Naive B cell (primary cell): Measurements from ENCODE around the gene CELF2. TPM values are rescaled to one million over a fixed set of nuclear protein-coding genes. Genes with fewer than 3 reads are reported as not detected.
A peak's percentile ranks its signal among the peaks of the same experiment; 100 is the strongest.

Experiments
- ATAC-seq, 2 donors: fragments of 150-1000 bp; cut with Tn5 transposase; 2 replicates each; pipeline ENCODE4 v1.10.0; 2021; ENCODE audit warnings: low read depth in 2 of 2, mild to moderate bottlenecking in 2 of 2, moderate library complexity in 2 of 2
- DNase-seq: peaks from one replicate; pipeline ENCODE4 v3.0.0; 2022
- H3K27ac Mint-ChIP-seq, 6 donors: one replicate each; pipeline ENCODE4 v1.8.0; 2020 to 2022; ENCODE audit warnings: mild to moderate bottlenecking in 6 of 6, mixed read lengths in 6 of 6, moderate library complexity in 5 of 6, inconsistent platforms in 2 of 6
- H3K27me3 Mint-ChIP-seq, 3 donors: one replicate each; pipeline ENCODE4 v1.8.0; 2021 to 2022; ENCODE audit warnings: mixed read lengths in 3 of 3, mild to moderate bottlenecking in 1 of 3
- H3K36me3 Mint-ChIP-seq, 2 donors: one replicate each; pipeline ENCODE4 v1.8.0; 2020 to 2022; ENCODE audit warnings: mixed read lengths in 2 of 2, inconsistent platforms in 1 of 2, mild to moderate bottlenecking in 1 of 2
- H3K4me1 Mint-ChIP-seq, 3 donors: one replicate each; pipeline ENCODE4 v1.8.0; 2020 to 2022; ENCODE audit warnings: mixed read lengths in 3 of 3, inconsistent platforms in 1 of 3, mild to moderate bottlenecking in 1 of 3, moderate library complexity in 1 of 3
- H3K4me3 Mint-ChIP-seq, 8 donors: one replicate each; pipeline ENCODE4 v1.8.0; 2020 to 2022; ENCODE audit warnings: mild to moderate bottlenecking in 8 of 8, mixed read lengths in 8 of 8, moderate library complexity in 8 of 8, inconsistent platforms in 2 of 8
- H3K9me3 Mint-ChIP-seq, 7 donors: one replicate each; pipeline ENCODE4 v1.8.0; 2020 to 2022; ENCODE audit warnings: mixed read lengths in 7 of 7, mild to moderate bottlenecking in 5 of 7, inconsistent platforms in 2 of 7, moderate library complexity in 1 of 7
- polyA plus RNA-seq, 6 donors: library from polyadenylated mRNA; unstranded; fragments of 300-500 nt; fragmentation: Illumina TruSeq; gene quantifications; one replicate each; pipeline ENCODE4 v1.2.3, GENCODE V29; 2021; ENCODE audit warnings: low read depth in 6 of 6

CELF2 gene
- polyA plus RNA-seq, 6 donors from 2014 or later = 127 to 186 (median 141) TPM

GRCh38 chr10:11284291-11285085 is 266.8 kb downstream of the CELF2 start:
- peaks cover 0 to 9% (median 5%) of the 10 kb centered on the region in 3 donors for H3K4me1 Mint-ChIP-seq
- no peak overlapping the region for H3K4me3 Mint-ChIP-seq
- no peaks in the 10 kb centered on the region for H3K9me3 Mint-ChIP-seq
- H3K27me3 Mint-ChIP-seq = no peaks in the 10 kb centered on the region
- ATAC-seq = no peak
- peaks cover 17 to 18% of the 10 kb centered on the region in 2 donors for H3K36me3 Mint-ChIP-seq
- DNase-seq = no peak
- no peak overlapping the region for H3K27ac Mint-ChIP-seq

- Mint-ChIP-seq H3K4me3 (no peak overlapping the region), H3K36me3 (peaks cover 16 to 21% of the 10 kb centered on the region in 2 donors), H3K27me3 (no peaks in the 10 kb centered on the region), H3K27ac (no peak overlapping the region), H3K4me1 (peaks cover 0 to 6% (median 0%) of the 10 kb centered on the region in 3 donors), H3K9me3 (no peaks in the 10 kb centered on the region)
- ATAC-seq (no peak), DNase-seq (no peak)
Observed at GRCh38 chr10:11285171-11285570, 267.5 kb downstream of the CELF2 start.

DNA sequence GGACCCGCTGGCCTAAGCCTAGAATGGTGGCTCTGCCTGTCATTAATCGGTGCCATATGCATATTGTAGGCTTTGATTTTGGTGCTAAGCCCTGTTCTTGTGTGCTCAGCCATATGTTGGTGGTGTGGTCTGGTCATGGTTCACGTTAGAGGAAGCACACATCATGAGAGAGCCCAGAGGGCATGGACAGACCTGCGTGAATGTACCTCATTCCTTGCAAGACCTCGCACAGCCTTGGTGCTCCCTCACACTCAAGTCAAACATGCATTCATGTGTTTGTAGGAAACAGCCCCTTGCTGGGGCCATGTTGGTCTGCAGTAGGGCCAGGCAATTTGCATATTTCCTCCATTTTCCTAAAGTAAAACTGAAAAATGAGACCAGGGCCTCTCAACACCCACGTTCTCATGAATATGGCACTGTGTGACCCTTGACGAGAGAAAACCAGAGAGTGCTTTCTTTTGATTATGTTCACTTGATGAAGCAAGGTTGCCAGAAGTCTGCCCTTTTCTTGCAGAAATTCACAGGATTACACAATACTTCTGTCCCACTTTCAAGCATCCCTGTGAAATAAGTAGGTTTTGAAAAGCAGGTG is 268.7 kb downstream of the CELF2 start:
- no peaks in the 10 kb centered on the region for H3K9me3 Mint-ChIP-seq
- no peak for DNase-seq
- H3K27me3 Mint-ChIP-seq = no peaks in the 10 kb centered on the region
- peak overlapping the region in 2 of 6 donors; percentile 57 to 59 for H3K27ac Mint-ChIP-seq
- no peak overlapping the region for H3K4me3 Mint-ChIP-seq
- ATAC-seq = no peak
- peaks cover 9 to 19% of the 10 kb centered on the region in 2 donors for H3K36me3 Mint-ChIP-seq
- peaks cover 0 to 6% (median 0%) of the 10 kb centered on the region in 3 donors for H3K4me1 Mint-ChIP-seq

DNA sequence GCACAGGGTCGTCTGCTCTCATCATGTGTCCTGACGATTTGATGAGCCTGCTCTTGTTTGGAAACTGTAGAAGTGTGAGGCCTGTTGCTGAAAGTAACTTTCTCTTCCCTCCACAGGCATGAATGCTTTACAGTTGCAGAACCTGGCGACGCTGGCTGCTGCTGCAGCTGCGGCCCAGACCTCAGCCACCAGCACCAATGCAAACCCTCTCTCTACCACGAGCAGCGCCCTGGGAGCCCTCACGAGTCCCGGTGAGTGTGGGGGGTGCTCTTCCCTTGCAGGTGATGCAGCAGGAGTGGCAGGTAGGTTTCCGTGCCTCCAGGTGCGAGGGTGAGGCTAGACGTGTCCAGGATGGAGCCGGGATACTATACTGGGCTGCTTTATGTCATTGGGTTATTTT is 270.6 kb downstream of the CELF2 start:
- H3K9me3 Mint-ChIP-seq = no peaks in the 10 kb centered on the region
- peaks cover 15 to 29% of the 10 kb centered on the region in 2 donors for H3K36me3 Mint-ChIP-seq
- H3K27ac Mint-ChIP-seq = no peak overlapping the region
- peaks cover 0 to 6% (median 2%) of the 10 kb centered on the region in 3 donors for H3K4me1 Mint-ChIP-seq
- no peaks in the 10 kb centered on the region for H3K27me3 Mint-ChIP-seq
- no peak for ATAC-seq
- DNase-seq = no peak
- no peak overlapping the region for H3K4me3 Mint-ChIP-seq

DNA sequence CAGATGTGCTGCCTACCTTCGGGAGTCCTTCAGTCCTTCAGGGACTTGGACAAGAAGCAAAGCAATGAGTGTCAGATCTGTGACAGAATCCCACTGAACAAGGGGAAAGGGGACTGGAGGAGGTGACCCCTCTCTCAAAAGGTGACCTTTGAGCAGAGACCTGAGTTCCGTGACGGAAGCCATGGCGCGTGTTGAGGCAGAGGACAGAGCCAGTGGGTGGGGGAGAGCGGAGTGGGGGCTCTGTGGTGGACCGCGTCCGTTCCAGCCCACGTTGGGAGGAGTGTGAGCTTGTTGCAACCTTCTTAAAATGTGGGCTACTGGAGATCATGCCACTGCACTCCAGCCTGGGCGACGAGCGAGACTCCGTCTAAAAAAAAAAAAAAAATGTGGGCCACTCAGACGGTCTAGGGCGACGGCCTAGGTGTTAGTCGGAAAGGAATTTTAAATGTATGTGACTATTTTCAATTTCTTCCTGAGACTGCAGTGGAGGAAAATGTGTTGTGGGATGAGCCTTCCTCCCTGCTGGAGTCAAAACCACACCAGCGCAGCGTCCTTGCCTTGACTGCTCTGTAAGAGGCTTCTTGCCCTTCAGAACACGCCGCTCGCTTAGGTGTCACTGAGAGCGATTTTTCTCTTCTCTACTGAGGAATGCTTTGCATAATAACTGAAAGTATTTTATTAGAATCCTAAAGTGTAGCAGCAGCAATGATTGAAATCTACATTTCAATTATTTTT is 272.7 kb downstream of the CELF2 start:
- ATAC-seq (no peak), DNase-seq (no peak)
- peak overlapping the region in 4 of 6 donors; percentile 33 to 81 (median 76) for H3K27ac Mint-ChIP-seq
- no peak overlapping the region for H3K4me3 Mint-ChIP-seq
- no peaks in the 10 kb centered on the region for H3K27me3 Mint-ChIP-seq
- no peaks in the 10 kb centered on the region for H3K9me3 Mint-ChIP-seq
- H3K4me1 Mint-ChIP-seq = peaks cover 0 to 6% (median 2%) of the 10 kb centered on the region in 3 donors
- peaks cover 19 to 39% of the 10 kb centered on the region in 2 donors for H3K36me3 Mint-ChIP-seq

DNA sequence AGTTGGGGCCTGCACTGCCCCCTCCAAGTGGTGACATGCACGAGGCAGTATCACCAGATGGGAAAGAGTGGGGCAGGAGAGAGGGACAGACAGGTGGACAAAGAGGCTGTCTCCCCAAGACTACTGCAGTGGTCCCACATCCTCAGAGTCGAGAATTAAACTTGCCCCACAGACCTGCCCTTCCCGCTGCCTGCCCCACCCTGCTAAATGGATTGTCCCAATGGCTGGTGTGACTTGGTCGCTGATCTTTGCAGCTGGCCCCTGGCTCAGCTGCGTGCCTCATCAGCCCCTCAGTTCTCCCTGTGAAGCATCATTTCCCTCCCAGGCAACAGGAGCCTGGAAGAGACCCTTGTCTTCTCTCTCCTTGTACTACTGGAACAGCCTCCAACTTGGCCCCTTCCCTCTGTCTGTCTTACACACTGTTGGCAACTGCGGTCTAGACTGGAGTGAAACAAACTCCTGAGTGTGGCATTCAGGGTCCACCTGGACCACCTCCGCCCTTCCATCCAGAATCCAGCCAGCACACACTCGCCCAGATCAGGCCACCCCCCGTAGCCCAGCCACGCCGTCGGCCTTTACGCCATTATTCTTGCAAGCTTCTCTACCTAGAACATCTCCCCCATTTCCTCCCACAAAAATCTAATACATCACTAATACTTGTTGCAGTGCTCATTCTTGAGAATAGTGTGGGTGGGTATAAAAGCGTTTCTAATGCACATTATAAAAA is 275.1 kb downstream of the CELF2 start:
- ATAC-seq (no peak), DNase-seq (no peak)
- Mint-ChIP-seq H3K9me3 (no peaks in the 10 kb centered on the region), H3K4me1 (peaks cover 2 to 17% (median 7%) of the 10 kb centered on the region in 3 donors), H3K27ac (peak overlapping the region in 3 of 6 donors; percentile 21 to 77 (median 60)), H3K36me3 (peaks cover 34 to 46% of the 10 kb centered on the region in 2 donors), H3K4me3 (no peak overlapping the region), H3K27me3 (no peaks in the 10 kb centered on the region)

DNA sequence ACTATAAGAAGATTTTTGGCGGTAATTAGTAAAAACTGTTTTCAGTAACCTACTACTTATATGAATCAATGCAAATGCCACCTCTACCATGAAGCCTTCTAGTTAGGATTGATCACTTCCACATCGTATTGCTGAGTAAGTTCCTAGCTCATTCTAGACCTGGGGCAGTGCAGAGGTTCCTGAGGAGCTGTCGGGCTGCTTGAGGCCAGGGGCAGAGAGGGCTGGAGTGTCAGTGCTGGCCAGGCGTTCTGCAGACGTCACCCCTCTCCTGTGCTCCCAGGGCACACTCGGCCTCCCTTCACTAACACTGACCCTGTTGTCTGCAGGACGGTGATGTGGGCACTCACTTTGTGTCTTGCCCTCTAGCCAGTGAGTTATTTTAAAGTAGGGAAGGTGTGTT is 275.7 kb downstream of the CELF2 start:
- Mint-ChIP-seq H3K36me3 (peaks cover 40 to 46% of the 10 kb centered on the region in 2 donors), H3K4me3 (no peak overlapping the region), H3K4me1 (peaks cover 5 to 17% (median 13%) of the 10 kb centered on the region in 3 donors)

GRCh38 chr10:11294831-11295450 is 277.3 kb downstream of the CELF2 start:
- Mint-ChIP-seq H3K36me3 (peaks cover 39 to 45% of the 10 kb centered on the region in 2 donors), H3K4me3 (no peak overlapping the region), H3K27ac (peak overlapping the region in 3 of 6 donors; percentile 42 to 75 (median 72)), H3K27me3 (no peaks in the 10 kb centered on the region), H3K9me3 (no peaks in the 10 kb centered on the region), H3K4me1 (peaks cover 5 to 17% (median 13%) of the 10 kb centered on the region in 3 donors)
- ATAC-seq = no peak
- DNase-seq = no peak

More for the DNA sequence above, 275.7 kb downstream of the CELF2 start:
- Mint-ChIP-seq H3K27ac (peak overlapping the region in 3 of 6 donors; percentile 21 to 48 (median 30)), H3K27me3 (no peaks in the 10 kb centered on the region), H3K9me3 (no peaks in the 10 kb centered on the region)
- no peak for DNase-seq
- no peak for ATAC-seq

DNA sequence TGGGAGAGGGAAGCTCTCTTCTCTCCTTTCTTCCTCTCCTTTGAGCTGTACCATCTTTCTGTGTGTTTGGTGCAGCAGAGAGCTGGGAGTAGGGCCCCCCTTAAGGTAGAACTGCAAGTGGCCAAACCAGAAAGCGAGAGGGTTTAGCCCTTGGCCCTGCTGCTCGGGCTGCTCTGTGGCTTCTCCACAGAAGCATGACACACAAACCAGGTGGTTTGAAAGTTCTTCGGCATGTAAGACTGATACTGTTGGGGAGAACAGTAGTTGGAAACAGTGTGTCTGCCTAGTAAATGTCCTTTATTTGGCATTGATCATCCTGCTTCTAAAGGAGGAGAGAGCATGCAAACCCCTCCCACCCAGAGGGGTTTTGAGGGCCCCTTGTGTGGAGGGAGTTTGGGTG is 277.8 kb downstream of the CELF2 start:
- peaks cover 5 to 17% (median 13%) of the 10 kb centered on the region in 3 donors for H3K4me1 Mint-ChIP-seq
- H3K9me3 Mint-ChIP-seq = no peaks in the 10 kb centered on the region
- H3K27me3 Mint-ChIP-seq = no peaks in the 10 kb centered on the region
- H3K36me3 Mint-ChIP-seq = peaks cover 40% of the 10 kb centered on the region in 2 donors
- peak overlapping the region in 1 of 8 donors; percentile 22 for H3K4me3 Mint-ChIP-seq
- ATAC-seq (no peak), DNase-seq (no peak)
- peak overlapping the region in 2 of 6 donors; percentile 52 to 56 for H3K27ac Mint-ChIP-seq

DNA sequence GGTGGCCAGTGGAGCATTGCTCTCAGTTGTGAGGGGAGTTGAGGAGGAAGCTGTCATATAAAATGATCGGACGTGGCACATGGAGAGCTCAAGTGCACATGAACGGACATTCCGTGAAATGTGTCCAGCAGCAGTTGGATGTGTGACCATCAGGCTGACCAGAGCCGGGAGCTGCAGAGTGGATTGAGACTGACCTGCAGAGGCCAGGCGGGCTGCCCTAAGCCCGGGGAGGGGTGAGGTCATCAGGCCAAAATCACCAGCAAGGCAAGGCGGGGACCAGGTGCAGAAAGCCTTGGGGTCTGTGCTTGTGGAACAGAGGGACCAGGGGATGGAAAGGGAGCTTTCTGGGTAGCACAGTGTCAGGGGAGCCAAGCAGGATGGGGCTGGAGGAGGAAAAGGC is 279.5 kb downstream of the CELF2 start:
- Mint-ChIP-seq H3K9me3 (peaks cover 0 to 1% (median 0%) of the 10 kb centered on the region in 7 donors), H3K36me3 (peaks cover 41 to 47% of the 10 kb centered on the region in 2 donors), H3K27me3 (no peaks in the 10 kb centered on the region), H3K4me3 (peak overlapping the region in 1 of 8 donors; percentile 1), H3K4me1 (peaks cover 5 to 22% (median 20%) of the 10 kb centered on the region in 3 donors), H3K27ac (peak overlapping the region; percentile 70 to 89 (median 81))
- DNase-seq (no peak), ATAC-seq (no peak)

DNA sequence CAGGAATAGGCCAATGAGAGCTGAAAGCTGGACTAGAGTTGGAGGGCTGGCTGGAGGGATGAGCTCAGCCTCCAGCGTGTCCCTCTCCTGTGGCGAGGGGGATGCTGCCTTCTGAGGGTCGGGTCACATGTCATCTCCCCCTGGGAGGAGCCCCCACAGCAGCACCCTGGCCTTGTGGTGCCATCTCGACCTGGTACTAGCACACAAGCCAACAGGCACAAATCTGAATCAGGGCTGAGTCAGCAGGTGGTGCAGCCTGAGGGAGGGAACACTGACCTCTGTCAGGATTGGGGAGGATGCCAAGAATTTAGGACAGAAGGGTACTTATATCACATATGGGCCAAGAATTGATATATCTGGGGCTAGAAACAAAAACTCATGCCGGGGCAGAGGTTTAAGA is 280.4 kb downstream of the CELF2 start:
- no peak for DNase-seq
- peaks cover 0 to 1% (median 0%) of the 10 kb centered on the region in 7 donors for H3K9me3 Mint-ChIP-seq
- peak overlapping the region in 4 of 6 donors; percentile 23 to 74 (median 68) for H3K27ac Mint-ChIP-seq
- H3K4me1 Mint-ChIP-seq = peaks cover 4 to 24% (median 21%) of the 10 kb centered on the region in 3 donors
- ATAC-seq = no peak
- peaks cover 46 to 51% of the 10 kb centered on the region in 2 donors for H3K36me3 Mint-ChIP-seq
- H3K4me3 Mint-ChIP-seq = no peak overlapping the region
- no peaks in the 10 kb centered on the region for H3K27me3 Mint-ChIP-seq

GRCh38 chr10:11299125-11299524 is 281.5 kb downstream of the CELF2 start:
- Mint-ChIP-seq H3K36me3 (peaks cover 49 to 55% of the 10 kb centered on the region in 2 donors), H3K4me1 (peaks cover 4 to 25% (median 24%) of the 10 kb centered on the region in 3 donors), H3K4me3 (no peak overlapping the region), H3K9me3 (peaks cover 0 to 1% (median 0%) of the 10 kb centered on the region in 7 donors), H3K27ac (peak overlapping the region in 3 of 6 donors; percentile 71 to 83 (median 80)), H3K27me3 (no peaks in the 10 kb centered on the region)
- DNase-seq (no peak), ATAC-seq (no peak)
